Endothelial cell of umbilical vein (primary cell): Measurements from ENCODE around the gene PAM16. TPM values are rescaled to one million over a fixed set of nuclear protein-coding genes. Genes with fewer than 3 reads are reported as not detected.

Source experiments
- BruUV-seq: library from RNA; stranded (reverse); fragments of 400-500 nt; replicated peaks from 2 replicates; lab custom pipeline; 2021; lab: Mats Ljungman, UMichigan
- CTCF ChIA-PET: fragments of 300-600, 350-600 bp; sonication (Branson Sonifier 250); formaldehyde crosslinking; loops from one replicate; lab custom pipeline; 2021; ENCODE audit warnings: antibody characterized with exemption, inconsistent platforms; lab: Charles Lee
- POLR2A ChIA-PET: fragments of 300-600, 350-600 bp; sonication (Branson Sonifier 250); formaldehyde crosslinking; loops from one replicate; lab custom pipeline; 2021; ENCODE audit warnings: antibody characterized with exemption, inconsistent platforms; lab: Charles Lee
- DNase-seq: peaks from one replicate; pipeline ENCODE4 v3.0.0-alpha.2; 2011; ENCODE audit warnings: low read depth, low spot score
- FAIRE-seq: peaks from 2 replicates; lab custom pipeline; 2011; peaks lifted over from hg19 to GRCh38; lab: Jason Lieb, UNC
- H2AFZ ChIP-seq: 2 replicates; pipeline ENCODE4 v1.6.0; 2012; ENCODE audit warnings: low read depth, low read length, control low read depth, inconsistent platforms
- H3K27ac ChIP-seq: 2 replicates; pipeline ENCODE4 v1.5.1; 2011; ENCODE audit warnings: low read depth, mild to moderate bottlenecking, control low read depth, low read length, moderate library complexity; ENCODE audit not compliant: insufficient read depth
- H3K27me3 ChIP-seq, 2 experiments: 2 replicates each; pipeline versions ENCODE4 v1.6.0 to v1.6.1; 2011; ENCODE audit warnings: low read length in 2 of 2, mixed read lengths in 1 of 2; ENCODE audit not compliant: control insufficient read depth in 2 of 2, insufficient read depth in 2 of 2
- H3K36me3 ChIP-seq, 2 experiments: 2 replicates in 1 of 2; 3 replicates in 1 of 2; pipeline ENCODE4 v1.5.1; 2011; ENCODE audit warnings: low read length in 2 of 2, mild to moderate bottlenecking in 1 of 2, moderate library complexity in 1 of 2; ENCODE audit not compliant: control insufficient read depth in 2 of 2, insufficient read depth in 2 of 2; ENCODE audit errors: extremely low read depth in 1 of 2
- H3K4me1 ChIP-seq: 3 replicates; pipeline ENCODE4 v1.5.1; 2011; ENCODE audit warnings: mild to moderate bottlenecking, low read length; ENCODE audit not compliant: control insufficient read depth, insufficient read depth; ENCODE audit errors: extremely low read depth
- H3K4me2 ChIP-seq: 2 replicates; pipeline ENCODE4 v1.6.1; 2011; ENCODE audit warnings: low read length, control low read depth, mixed read lengths; ENCODE audit not compliant: insufficient read depth
- H3K4me3 ChIP-seq, 3 experiments: fragments of 200-600 bp in 1 of 3; sonication (generic), shearing (Covaris generic) in 1 of 3; replicated peaks in 1 of 3; 2 replicates each; pipeline ENCODE4 v1.5.1; 2011 to 2016; ENCODE audit warnings: control low read depth in 3 of 3, low read length in 3 of 3, mild to moderate bottlenecking in 2 of 3, inconsistent platforms in 1 of 3, low read depth in 1 of 3, moderate library complexity in 1 of 3; ENCODE audit not compliant: insufficient read depth in 1 of 3
- H3K79me2 ChIP-seq: 2 replicates; pipeline ENCODE4 v1.6.0; 2012; ENCODE audit warnings: low read length, inconsistent platforms; ENCODE audit not compliant: control insufficient read depth, insufficient read depth
- H3K9ac ChIP-seq: replicated peaks from 2 replicates; pipeline ENCODE3; 2011; ENCODE audit warnings: low read length, control low read depth; ENCODE audit not compliant: insufficient read depth; ENCODE audit errors: extremely low read depth
- H3K9me1 ChIP-seq: replicated peaks from 3 replicates; pipeline ENCODE4 v1.6.0; 2011; ENCODE audit warnings: mild to moderate bottlenecking, low read length; ENCODE audit not compliant: control insufficient read depth, insufficient read depth; ENCODE audit errors: extremely low read depth
- H3K9me3 ChIP-seq: replicated peaks from 2 replicates; pipeline ENCODE4 v1.5.1; 2012; ENCODE audit warnings: low read length, inconsistent platforms; ENCODE audit not compliant: control insufficient read depth, insufficient read depth
- H4K20me1 ChIP-seq: replicated peaks from 2 replicates; pipeline ENCODE3; 2011; ENCODE audit warnings: mild to moderate bottlenecking, low read length; ENCODE audit not compliant: control insufficient read depth, insufficient read depth; ENCODE audit errors: extremely low read depth
- EZH2 ChIP-seq: IDR thresholded peaks from 2 replicates; pipeline ENCODE4 v1.6.1; 2012; ENCODE audit warnings: borderline replicate concordance, low read depth, mild to moderate bottlenecking, moderate library complexity, low read length, inconsistent platforms; ENCODE audit not compliant: severe bottlenecking
- FOS ChIP-seq: IDR thresholded peaks from 2 replicates; pipeline ENCODE4 v1.6.1; 2011; ENCODE audit warnings: mild to moderate bottlenecking, low read length, moderate library complexity, borderline replicate concordance; ENCODE audit not compliant: insufficient read depth
- GATA2 ChIP-seq: IDR thresholded peaks from 2 replicates; pipeline ENCODE4 v1.7.0; 2011; ENCODE audit warnings: low read depth, mild to moderate bottlenecking, moderate library complexity, mixed read lengths, low read length; ENCODE audit not compliant: insufficient read length, insufficient read depth
- JUN ChIP-seq: IDR thresholded peaks from 2 replicates; pipeline ENCODE4 v1.6.1; 2011; ENCODE audit warnings: borderline replicate concordance, low read depth; ENCODE audit not compliant: insufficient read length, insufficient read depth
- MYC ChIP-seq: IDR thresholded peaks from one replicate; pipeline ENCODE4 v1.6.1; 2011; ENCODE audit warnings: mild to moderate bottlenecking, low read depth, low read length
- POLR2A ChIP-seq: IDR thresholded peaks from 2 replicates; pipeline ENCODE4 v1.6.1; 2012; ENCODE audit warnings: low read depth, mild to moderate bottlenecking, control low read depth, low read length
- POLR2AphosphoS5 ChIP-seq: IDR thresholded peaks from 2 replicates; pipeline ENCODE4 v1.6.1; 2012; ENCODE audit warnings: low read depth, mild to moderate bottlenecking, control low read depth, low read length, moderate library complexity; ENCODE audit not compliant: insufficient read depth
- dilution Hi-C: fragments of 300-500 bp; cut with MboI; formaldehyde crosslinking; loops from one replicate; pipeline ENCODE4 v1.15.0; 2019; ENCODE audit warnings: low sequenced_read_pairs; ENCODE audit not compliant: extremely low pct_ligation_motif_present
- intact Hi-C: fragments of 100-400 bp; cut with micrococcal nuclease; formaldehyde crosslinking; loops from one replicate; pipeline ENCODE4 v1.10.0; 2022
- polyA plus RNA-seq, 4 experiments: library from polyadenylated mRNA; depleted of rRNA in 3 of 4; stranded (reverse) in 3 of 4; unstranded in 1 of 4; fragments of >200 nt; gene quantifications; 2 replicates each; pipeline versions ENCODE4 v1.2.1 to v1.2.3, GENCODE V29; 2011 to 2012; ENCODE audit warnings: missing spikeins in 1 of 4
- total RNA-seq: library from RNA; stranded (reverse); gene quantifications from 2 replicates; pipeline ENCODE4 v1.2.3, GENCODE V29; 2021
- TF ChIP-seq, protein P1 (sequence below): IDR thresholded peaks from 2 replicates; pipeline ENCODE4 v1.6.1; 2011; ENCODE audit not compliant: insufficient read depth, insufficient read length
- TF ChIP-seq, protein P2 (sequence below), 2 donors: IDR thresholded peaks; 1 replicate in 1 of 2; 2 replicates in 1 of 2; pipeline ENCODE4 v1.5.1; 2011; ENCODE audit warnings: low read length in 2 of 2, mild to moderate bottlenecking in 2 of 2, moderate library complexity in 2 of 2, control low read depth in 1 of 2, inconsistent platforms in 1 of 2, low read depth in 1 of 2; ENCODE audit not compliant: insufficient read depth in 1 of 2; ENCODE audit errors: extremely low read depth in 1 of 2

Gene PAM16
- total and polyA plus RNA-seq, 2 donors (not counting 3 experiments of a cell fraction or from before 2014, with no cell fraction given), result 40.0 to 67.2 TPM

DNA sequence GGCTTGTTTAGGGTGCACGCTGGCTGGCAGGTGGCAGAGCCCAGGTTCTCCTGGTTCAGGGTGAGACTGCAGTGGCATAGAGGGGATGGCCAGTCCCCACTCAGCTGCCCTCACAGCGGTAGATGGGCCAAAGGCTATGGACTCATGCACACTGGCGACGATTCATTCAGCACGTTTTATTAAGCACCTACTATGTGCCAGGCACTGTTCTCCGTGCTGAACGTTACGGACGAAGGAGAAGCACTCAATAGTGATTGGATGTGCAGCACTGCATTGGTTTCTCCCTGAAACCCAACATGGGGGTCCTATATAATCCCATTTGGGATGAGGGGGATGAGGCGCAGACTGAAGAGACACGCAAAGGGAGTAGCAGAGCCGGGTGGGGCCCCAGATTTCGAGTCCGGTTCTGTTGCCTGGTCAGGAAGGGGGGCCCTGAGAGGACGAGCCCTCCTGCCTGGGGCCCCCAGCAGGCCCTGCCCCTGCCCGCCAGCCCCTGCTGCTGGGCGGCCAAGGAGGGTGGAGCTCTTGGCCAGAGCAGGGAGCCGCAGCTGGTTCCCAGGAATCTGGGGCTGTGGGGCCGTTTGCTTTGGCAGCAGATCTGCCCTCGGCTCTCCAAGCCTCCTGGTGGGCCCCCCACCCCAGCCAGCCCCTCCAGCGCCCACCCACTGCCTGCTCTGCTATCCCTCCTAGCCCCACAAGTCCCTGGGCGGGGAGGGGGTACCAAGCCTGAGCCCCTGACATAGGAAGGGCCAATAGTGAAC lies 26.4 kb downstream of the PAM16 start:
- H3K4me1 ChIP-seq, result peaks cover 37% of the 10 kb centered on the region
- H3K36me3 ChIP-seq, result no peaks in the 10 kb centered on the region
- no peaks in the 10 kb centered on the region for H3K9me3 ChIP-seq
- H3K27me3 ChIP-seq, result no peaks in the 10 kb centered on the region
- no peaks in the 10 kb centered on the region for H4K20me1 ChIP-seq
- DNase-seq, result no peak
- ChIA-PET CTCF (interaction anchor here (1.0 to 7.9 kb wide), 8 partner anchors 10 to 342 kb away, joined by 4 to 135 read pairs (median 6); no protein-coding TSS in a partner anchor), POLR2A (interaction anchor here (0.6 kb wide), 1 partner anchor 25 kb away, joined by 3 read pairs; no protein-coding TSS in a partner anchor)
- no peak overlapping the region for H2AFZ ChIP-seq
- TF ChIP-seq GATA2 (no peak), JUN (no peak), FOS (no peak), POLR2AphosphoS5 (no peak), MYC (no peak), POLR2A (no peak), EZH2 (no peak)
- TF ChIP-seq, protein P1, sequence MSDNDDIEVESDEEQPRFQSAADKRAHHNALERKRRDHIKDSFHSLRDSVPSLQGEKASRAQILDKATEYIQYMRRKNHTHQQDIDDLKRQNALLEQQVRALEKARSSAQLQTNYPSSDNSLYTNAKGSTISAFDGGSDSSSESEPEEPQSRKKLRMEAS, result no peak
- TF ChIP-seq, protein P2, sequence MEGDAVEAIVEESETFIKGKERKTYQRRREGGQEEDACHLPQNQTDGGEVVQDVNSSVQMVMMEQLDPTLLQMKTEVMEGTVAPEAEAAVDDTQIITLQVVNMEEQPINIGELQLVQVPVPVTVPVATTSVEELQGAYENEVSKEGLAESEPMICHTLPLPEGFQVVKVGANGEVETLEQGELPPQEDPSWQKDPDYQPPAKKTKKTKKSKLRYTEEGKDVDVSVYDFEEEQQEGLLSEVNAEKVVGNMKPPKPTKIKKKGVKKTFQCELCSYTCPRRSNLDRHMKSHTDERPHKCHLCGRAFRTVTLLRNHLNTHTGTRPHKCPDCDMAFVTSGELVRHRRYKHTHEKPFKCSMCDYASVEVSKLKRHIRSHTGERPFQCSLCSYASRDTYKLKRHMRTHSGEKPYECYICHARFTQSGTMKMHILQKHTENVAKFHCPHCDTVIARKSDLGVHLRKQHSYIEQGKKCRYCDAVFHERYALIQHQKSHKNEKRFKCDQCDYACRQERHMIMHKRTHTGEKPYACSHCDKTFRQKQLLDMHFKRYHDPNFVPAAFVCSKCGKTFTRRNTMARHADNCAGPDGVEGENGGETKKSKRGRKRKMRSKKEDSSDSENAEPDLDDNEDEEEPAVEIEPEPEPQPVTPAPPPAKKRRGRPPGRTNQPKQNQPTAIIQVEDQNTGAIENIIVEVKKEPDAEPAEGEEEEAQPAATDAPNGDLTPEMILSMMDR (IDR thresholded peaks at IDR 0.05; ENCODE audit: extremely low read depth in 1 of 2, insufficient read depth in 1 of 2, low read depth in 1 of 2, low read length in 2 of 2), result no peak
- peaks cover 50% of the 10 kb centered on the region for H3K79me2 ChIP-seq
- H3K9me1 ChIP-seq, result no peaks in the 10 kb centered on the region
- no peak for FAIRE-seq
- BruUV-seq, result no TSS peak
- H3K27ac ChIP-seq, result no peak overlapping the region
- no peak overlapping the region for H3K9ac ChIP-seq
- intact Hi-C loops, result loop anchor here (1.0 kb wide), 1 partner anchor 8 kb away; the partner anchor contains the start of gene GLIS2
- H3K4me2 ChIP-seq, result no peak overlapping the region
- dilution Hi-C loops, result no loop called here
- H3K4me3 ChIP-seq, result no peak overlapping the region
